NCI-H446 (cell line): ENCODE results near the gene TTLL10.

ENCODE experiments used
- DNase-seq, 2 experiments: peaks; one replicate each; lab custom pipeline; 2025; lab: John Stamatoyannopoulos, UW

Gene TTLL10

GRCh38 chr1:1236945-1237873 is 63.5 kb downstream of the TTLL10 start:
- no peak for DNase-seq

DNA sequence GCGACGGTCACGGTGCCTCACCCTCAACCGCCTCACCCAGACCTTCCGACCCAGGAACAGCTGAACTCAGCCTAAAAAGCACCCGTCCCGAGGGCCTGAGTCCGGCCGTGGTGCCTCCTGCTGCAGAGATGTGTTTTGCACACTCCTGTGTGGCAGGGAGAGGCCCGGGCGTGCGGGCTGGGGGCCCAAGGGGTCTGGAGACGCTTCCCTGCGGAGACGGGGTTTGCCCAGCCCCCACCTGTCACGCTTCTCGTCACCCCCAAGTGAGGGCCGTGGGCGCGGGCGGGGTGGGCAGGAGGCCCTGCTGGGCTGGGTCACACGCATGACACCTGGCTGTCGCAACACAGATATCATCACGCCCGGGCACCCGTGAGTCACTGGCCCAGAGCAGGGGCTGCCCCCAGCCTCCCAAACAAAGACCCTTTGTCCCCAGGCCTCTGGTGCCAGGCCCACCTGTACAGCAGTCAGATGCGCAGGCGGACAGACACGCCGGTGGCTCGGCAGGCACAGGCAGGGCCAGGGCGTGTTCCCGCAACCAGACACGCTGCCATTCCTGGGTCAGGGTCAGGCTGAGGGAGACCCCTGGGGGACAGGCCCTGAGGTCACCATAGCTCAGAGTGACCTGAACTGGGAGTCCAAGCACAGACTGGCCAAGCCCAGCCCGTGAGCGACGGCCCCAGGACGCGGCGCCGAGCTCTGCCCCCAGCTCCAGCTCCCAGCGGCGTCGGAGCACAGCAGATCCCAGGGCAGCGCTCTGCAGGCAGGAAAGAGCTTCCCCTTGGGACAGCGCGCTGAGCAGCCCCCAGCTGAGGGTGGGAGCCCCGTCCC is 64.4 kb downstream of the TTLL10 start:
- DNase-seq = no peak

DNA sequence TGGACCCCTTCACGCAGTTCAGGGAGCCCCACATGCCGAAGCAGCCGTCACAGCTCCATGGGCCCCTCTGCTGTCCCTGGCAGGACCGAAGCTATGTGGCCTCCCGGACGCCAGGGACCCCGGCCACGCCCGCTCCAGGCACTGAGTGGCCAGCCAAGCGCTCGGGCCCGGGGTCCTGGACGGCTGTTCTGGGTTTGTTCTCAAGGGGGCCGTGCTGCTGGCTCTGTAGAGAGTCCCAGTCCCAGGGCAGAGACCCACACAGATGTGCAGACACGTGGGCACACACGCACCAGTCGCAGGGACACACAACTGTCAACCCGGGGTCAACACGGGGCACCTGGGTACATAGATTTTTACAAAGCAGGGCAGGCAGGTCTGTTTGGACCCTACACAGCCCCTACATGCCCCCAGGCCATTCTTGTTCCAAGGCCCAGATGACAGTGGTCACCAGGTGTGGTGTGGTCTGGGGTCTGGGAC is 65.1 kb downstream of the TTLL10 start:
- DNase-seq = no peak

GRCh38 chr1:1239227-1239613 is 65.5 kb downstream of the TTLL10 start:
- no peak for DNase-seq

DNA sequence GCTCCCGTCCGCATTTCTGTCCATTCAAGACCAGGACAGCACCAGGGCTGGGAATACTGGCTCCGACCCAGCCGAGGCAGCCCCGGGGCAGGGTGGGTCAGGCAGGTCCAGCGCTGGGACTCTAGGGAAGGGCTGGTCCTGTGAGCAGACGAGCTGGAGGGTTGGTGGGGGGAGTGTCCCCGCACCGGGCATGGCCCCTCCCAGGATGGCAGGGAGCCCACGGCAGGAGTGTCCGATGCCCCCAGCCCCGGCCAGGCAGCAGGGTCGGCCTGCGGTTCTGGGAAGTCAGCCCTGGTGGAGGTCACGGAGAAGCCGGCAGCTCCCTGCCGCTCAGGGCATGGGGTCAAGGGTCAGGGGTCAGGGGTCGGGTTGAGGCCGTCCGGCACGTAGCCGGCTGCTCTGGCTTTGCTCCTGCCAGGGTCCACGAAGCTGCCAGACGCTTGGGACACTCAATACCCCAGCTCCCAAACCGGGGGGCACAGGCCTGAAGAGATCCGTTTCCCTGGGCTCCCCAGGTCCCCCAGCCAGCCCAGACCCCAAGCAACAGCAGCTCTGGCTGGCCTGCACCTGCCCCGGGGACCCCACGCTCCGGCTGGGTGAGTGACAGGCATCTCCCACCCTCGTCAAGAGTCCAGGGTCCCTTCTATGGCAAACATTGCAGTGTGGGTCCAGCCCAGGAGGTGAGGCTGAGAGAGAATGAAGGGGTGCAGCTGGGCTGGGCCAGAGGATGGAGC is 66.1 kb downstream of the TTLL10 start:
- DNase-seq = no peak

DNA sequence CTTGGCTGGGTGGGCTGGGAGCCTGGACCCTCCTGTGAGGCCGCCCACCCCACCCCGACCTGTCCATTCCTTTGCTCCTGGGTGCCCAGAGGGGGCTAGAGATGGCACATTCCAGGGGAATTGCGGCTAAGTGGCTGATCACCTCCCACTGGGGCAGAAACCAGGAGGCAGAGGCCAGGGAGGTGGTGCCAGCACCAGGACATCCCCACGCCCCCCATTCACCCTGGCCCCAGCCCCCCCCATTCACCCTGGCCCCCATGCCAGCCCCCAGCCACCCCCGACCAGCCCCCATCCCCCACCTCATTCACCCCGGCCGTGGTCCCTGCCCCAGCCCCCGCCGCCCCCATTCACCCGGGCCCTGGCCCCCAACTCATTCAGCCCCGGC is 66.7 kb downstream of the TTLL10 start:
- DNase-seq = no peak

- no peak for DNase-seq
These were observed 67.3 kb downstream of the TTLL10 start for GRCh38 chr1:1240822-1241587.

DNA sequence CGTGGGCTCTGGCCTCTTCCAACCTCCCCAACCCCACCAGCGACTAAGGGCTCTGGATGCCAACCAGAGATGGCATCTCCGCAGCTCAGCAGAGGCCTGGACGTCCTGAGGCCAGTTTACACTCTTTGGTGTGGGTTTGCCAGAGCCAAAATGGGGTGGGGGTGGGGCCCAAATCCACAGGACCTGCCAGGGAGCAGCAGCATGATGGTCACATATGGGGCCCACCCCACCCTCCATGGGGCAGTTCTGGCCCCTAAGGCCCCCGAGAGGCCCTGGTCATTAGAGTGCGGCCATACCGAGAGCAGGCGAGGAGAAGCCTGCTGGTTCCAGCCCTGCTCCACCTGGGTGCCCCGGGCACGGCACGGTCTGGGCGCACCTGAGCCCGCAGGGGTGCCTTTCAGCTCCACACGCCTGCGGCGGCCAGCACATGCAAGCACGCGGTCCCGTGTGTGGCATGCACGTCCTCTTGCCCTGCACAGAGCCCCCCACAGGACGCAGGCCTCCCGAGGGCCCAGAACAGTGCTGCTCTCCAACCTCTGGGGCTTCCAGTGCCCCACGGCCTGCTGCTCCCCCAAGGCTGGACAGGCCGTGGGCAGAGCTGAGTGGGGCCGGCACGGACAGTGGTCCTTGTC is 68.0 kb downstream of the TTLL10 start:
- no peak for DNase-seq

- DNase-seq = no peak
These were observed 69.0 kb downstream of the TTLL10 start for GRCh38 chr1:1242461-1243265.

DNA sequence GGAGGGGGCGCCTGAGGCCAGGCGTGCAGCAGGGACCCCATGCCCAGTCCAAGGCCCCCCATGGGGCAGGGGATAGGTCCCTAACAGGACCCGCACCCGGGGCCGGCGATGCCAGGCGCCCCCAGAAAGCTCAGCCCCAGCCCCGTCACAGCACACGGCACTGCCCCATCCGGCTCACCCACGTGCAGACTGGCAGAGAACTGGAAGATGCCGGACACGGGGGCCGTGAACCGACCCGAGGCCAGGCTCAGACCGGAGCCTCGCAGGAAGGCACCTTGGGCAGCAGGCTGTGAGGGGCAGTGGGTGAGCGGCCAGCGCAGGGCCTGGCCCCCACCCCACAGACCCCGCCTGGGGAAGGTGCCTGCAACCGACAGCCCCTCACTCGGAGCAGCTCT is 69.6 kb downstream of the TTLL10 start:
- DNase-seq = no peak

DNA sequence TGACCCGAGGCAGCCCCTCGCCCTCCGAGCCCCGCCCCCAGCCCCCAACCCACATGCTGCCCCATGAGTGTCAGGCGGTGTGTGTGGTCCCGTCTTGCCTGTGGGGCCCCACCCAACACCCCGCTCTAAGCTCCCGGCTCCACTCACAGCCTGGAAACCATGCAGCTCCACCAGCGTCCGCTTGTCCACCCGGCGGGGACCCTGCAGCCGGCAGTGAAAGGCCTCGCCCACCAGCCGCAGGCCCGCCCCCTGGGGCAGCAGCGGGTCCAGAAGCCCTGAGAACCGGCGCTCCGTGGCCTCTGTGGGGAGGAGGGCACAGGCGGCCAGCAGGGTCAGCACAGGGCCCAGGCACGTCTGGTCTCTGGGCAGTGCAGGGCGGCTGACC is 70.1 kb downstream of the TTLL10 start:
- no peak for DNase-seq

GRCh38 chr1:1244192-1244811 is 70.6 kb downstream of the TTLL10 start:
- no peak for DNase-seq

DNA sequence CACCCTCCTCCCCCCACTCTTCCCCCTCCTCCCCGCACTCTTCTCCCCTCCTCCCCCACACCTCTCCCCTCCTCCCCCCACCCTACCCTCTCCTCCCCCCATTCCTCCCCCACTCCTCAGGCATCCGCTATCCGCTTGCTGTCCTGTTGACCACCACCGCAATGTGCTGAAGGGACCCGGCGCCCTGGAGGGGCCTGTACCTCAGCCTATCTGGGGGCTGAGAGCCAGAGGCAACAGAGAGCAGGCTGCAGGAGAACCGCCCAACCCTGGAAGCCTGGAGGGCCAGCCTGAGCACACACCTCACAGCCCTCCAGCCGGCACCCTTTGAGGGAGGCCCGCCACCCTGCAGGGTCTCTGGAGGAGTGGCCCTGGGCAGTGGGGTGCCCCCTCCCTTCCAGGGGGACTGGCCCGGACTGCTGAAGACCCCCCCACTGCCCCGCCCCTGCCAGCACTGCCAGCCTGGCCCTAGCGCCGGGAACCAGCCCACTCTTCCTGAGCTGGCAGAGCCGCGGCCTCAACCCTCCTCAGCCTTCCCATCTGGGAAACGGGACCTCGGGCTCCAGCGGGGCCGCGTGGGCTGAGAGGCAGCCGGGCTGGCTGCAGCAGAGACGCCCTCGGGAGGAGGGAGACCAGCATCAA is 71.6 kb downstream of the TTLL10 start:
- no peak for DNase-seq

- DNase-seq = no peak
These were observed 72.3 kb downstream of the TTLL10 start for GRCh38 chr1:1245817-1246576.

DNA sequence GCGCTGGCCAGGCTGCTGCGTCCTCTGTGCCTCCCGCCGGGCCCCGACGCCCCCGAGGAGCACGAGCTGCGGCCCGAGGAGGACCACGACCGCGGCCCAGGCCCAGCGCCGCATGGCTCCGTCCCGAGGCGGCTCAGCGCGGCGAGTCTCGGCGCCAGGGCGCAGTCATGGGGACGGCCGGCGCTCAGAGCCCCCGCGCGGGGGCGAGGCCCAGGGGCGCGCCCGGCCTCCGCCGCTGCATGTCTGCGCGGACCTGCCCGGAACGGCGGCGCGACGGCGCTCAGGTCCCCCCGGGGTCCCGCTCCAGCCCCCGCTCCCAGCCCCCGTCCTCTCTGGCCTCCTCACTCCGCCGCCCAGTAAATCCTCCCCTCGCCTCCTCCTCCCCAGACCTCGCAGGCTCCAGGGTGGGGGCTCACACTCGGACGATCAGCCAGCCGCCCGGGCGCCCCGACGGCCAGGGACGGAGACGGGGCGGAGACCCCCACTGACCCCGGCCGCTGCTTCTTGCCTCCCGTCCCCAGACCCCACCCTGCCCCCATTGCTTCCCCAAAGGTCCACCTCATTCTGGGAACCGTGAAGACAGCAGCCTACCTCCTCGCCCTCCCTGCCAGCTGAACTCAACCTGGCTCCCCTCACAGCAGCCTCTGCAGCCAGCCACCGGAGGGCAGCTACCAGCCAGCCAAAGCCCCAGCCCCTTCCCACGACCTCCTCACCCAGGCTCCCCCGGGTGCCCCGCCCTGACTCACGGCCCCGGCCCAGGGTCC is 73.1 kb downstream of the TTLL10 start, which contains the start of gene C1QTNF12:
TSS of gene C1QTNF12 (minus strand) at position 146 of the 764 bp plus-strand sequence. CDS start at position 114, 32 bp downstream.
- DNase-seq = no peak

DNA sequence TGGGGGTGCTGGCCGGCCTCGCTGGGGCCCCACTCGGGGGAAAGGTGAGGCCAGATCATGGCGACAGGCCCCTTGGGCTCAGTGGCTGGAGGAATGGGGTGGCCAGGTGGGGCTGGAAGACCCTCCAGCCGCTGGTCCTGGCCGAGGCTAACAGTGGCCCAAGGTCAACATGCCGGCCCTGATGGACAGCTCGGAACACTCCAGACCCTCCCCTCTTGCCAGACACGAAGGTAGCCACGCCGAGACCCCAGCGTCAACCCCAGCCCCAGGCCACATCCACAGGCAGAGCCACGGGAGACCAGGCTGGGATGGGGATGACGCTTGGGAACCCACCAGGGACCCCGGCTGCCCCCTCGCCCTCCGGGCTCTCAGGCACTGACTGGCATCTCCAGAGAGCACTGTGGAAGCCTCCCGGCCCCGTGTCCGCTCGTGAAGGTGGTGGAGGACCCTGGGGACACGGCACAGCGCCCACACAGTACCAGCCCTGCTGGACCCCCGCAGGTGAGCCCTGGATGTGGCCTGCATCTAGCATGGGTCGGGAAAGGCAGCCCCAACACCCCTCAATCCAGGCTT is 73.7 kb downstream of the TTLL10 start:
- DNase-seq = no peak
